Bone marrow (tissue), 2 donors: Measurements from ENCODE around the gene USP17L10.
"Not testable (repeated sequence)": the region's sequence is repeated elsewhere in the genome, so short reads cannot be mapped to it uniquely, and the experiment has no call there.

ENCODE experiments used
- DNase-seq, 2 donors: peaks; one replicate each; lab custom pipeline; 2025; lab: John Stamatoyannopoulos, UW

Gene USP17L10

GRCh38 chr4:9210357-9210756, at the start of gene USP17L10:
TSS of gene USP17L10 (plus strand) at chr4:9210657. CDS start at chr4:9210657, 0 bp downstream.
- DNase-seq = not testable (repeated sequence)

GRCh38 chr4:9165990-9166389, 44.5 kb upstream of the USP17L10 start:
- DNase-seq = not testable (repeated sequence)

- DNase-seq = not testable (repeated sequence)
These were observed 40.5 kb upstream of the USP17L10 start, which contains the start of gene FAM90A26 for GRCh38 chr4:9169791-9170459. TSS of gene FAM90A26 (plus strand) at chr4:9170409. CDS start at chr4:9173173, 2,764 bp downstream.

- DNase-seq = not testable (repeated sequence)
These were observed 4.2 kb downstream of the USP17L10 start for GRCh38 chr4:9214701-9215100.

- DNase-seq = not testable (repeated sequence)
These were observed 4.6 kb downstream of the USP17L10 start, which contains the start of gene USP17L11 for GRCh38 chr4:9215105-9215504. TSS of gene USP17L11 (plus strand) at chr4:9215405. CDS start at chr4:9215405, 0 bp downstream.

GRCh38 chr4:9219852-9220251, 9.4 kb downstream of the USP17L10 start, which contains the start of gene USP17L12:
TSS of gene USP17L12 (plus strand) at chr4:9220152. CDS start at chr4:9220152, 0 bp downstream.
- DNase-seq = not testable (repeated sequence)

GRCh38 chr4:9224596-9224995, 14.1 kb downstream of the USP17L10 start, which contains the start of gene USP17L13:
TSS of gene USP17L13 (plus strand) at chr4:9224896. CDS start at chr4:9224896, 0 bp downstream.
- not testable (repeated sequence) for DNase-seq

GRCh38 chr4:9230249-9230648, 19.8 kb downstream of the USP17L10 start:
- DNase-seq = not testable (repeated sequence)

- not testable (repeated sequence) for DNase-seq
These were observed 23.6 kb downstream of the USP17L10 start, which contains the start of gene USP17L15 for GRCh38 chr4:9234085-9234484. TSS of gene USP17L15 (plus strand) at chr4:9234385. CDS start at chr4:9234385, 0 bp downstream.

- not testable (repeated sequence) for DNase-seq
These were observed 28.0 kb downstream of the USP17L10 start for GRCh38 chr4:9238461-9238860.

- DNase-seq = not testable (repeated sequence)
These were observed 33.1 kb downstream of the USP17L10 start, which contains the start of gene USP17L17 for GRCh38 chr4:9243579-9243978. TSS of gene USP17L17 (plus strand) at chr4:9243879. CDS start at chr4:9243879, 0 bp downstream.

- DNase-seq = not testable (repeated sequence)
These were observed 37.7 kb downstream of the USP17L10 start, which contains the start of gene USP17L18 for GRCh38 chr4:9247953-9248680. TSS of gene USP17L18 (plus strand) at chr4:9248630. CDS start at chr4:9248630, 0 bp downstream.

GRCh38 chr4:9253078-9253477, 42.6 kb downstream of the USP17L10 start, which contains the start of gene USP17L19:
TSS of gene USP17L19 (plus strand) at chr4:9253378. CDS start at chr4:9253378, 0 bp downstream.
- DNase-seq = not testable (repeated sequence)

GRCh38 chr4:9257824-9258223, 47.4 kb downstream of the USP17L10 start, which contains the start of gene USP17L20:
TSS of gene USP17L20 (plus strand) at chr4:9258124. CDS start at chr4:9258124, 0 bp downstream.
- not testable (repeated sequence) for DNase-seq
